ENCODE measurements around the gene EML6.
A peak's percentile ranks its signal among the peaks of the same experiment; 100 is the strongest.

Gene EML6

DNA sequence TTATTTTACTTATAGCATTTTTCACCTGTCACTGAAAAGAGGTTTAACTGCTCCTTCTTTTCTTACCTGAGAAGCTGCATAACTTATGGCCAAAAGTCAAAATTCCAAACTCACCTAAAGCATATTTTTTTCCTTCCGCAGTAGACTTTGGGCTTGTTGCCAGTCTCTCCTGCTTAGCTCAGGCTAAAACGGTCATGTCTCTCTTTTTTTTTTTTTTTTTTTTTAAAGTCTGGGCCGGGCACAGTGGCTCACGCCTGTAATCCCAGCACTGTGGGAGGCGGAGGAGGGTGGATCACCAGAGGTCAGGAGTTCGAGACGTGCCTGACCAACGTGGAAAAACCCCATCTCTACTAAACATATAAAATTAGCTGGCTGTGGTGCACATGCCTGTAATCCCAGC is 213.3 kb downstream of the EML6 start:
- DNase-seq (ENCODE audit: extremely low read depth in 1 of 2, low read depth in 1 of 2), result no peak

DNA sequence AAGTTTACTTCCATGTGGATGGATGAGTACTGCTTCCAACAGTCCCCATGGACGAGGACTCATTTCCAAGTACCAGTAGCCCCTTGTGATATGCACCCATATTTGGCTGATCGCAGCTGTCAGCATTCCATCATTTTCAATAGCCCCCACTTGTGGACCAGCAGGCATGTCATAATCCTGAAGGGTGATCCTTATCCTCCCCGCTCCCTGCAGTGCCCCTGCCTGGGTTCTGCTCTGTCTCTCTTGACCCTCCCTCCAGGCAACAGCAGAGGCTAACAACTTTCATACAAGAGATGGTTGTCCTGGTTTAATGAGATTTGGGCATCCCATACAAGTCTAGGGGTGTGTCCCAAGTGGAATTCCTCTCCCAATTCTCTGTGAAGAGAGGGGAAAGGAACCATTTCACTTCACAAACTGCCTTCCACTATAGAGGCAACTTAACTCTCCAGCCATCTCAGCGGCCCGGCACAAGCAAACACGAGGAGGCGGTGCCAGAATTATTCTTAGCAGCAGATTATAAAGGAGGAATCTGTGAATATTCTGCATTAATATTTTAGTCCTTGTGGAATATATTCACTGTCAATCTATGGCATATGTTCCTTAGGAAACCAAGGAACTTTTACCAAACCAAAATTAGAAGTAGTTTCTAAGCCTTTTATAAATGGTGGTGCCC is 216.1 kb downstream of the EML6 start:
- DNase-seq (ENCODE audit: extremely low read depth in 1 of 2, low read depth in 1 of 2), result no peak

DNA sequence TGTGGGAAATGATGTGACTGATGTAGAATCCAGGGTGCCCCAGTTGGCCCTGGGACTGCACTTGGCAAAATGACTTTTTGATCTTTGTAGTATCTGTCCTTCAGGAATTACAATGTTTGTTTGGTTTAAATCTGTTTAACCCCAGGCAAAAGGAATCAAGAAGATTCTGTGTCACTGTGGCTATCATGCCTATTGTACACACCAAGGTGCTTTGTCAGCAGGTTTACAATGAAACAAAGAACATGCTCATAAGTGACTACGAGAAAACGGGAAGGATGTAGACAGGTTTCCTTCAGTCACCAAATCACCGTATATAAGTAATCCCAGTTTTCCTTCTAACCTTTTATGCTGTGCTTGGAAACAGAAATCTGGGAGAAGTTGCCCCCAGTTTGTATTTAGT is 217.3 kb downstream of the EML6 start:
- no peak for DNase-seq (ENCODE audit: extremely low read depth in 1 of 2, low read depth in 1 of 2)

DNA sequence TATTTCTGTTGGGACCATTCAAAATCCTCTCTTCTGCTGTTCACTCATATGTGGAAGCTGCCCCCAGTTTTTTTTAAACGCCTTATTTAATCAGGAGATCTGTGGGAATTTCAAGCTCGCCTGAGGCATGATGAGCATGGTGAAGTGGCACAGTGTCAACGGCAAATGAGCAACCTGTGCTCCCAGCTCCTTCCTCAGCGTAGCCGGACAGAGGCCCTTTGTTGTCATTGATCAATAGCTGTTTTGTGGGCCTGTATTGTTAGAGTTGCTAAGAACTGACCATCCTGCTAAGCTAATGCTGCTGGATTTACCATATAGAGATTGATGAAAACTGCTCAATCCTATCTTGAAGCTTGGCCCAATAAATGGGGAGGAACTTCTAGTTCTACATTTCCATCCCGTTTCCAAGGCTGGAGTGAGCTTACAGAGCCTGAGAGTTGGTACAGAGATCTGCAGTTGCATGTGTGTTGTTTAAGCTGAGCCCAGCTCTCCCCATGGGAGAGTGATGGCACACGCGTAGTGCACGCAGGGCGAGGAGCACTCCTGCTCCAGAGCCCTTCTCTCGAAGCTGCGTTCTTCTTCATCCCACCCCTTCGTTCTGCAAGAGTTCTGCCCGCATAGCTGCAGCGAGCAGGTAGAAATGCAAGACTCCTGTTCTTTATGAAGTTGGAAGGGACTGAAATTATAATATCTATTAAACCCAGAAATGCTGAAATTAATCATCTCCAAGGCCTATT is 218.0 kb downstream of the EML6 start:
- DNase-seq (ENCODE audit: extremely low read depth in 1 of 2, low read depth in 1 of 2), result no peak

DNA sequence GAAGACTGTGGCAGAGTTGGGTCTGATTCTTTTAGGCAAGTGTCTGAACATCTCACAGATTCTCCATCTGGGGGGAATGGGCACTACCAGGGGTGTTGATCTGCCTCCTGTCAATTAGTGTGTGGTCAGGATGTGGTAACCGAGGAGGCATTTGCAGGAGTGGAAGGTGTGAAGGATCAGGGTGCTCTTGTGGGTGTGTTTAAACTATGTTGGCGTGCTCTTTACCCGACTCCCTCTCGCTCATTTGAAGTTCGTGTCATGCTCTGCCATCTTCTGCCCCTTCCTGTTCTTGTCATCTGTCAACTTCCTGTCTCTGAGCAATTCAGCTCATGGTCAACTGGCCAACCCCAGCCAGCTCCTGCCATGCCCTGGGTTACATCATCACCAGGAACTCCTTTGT is 218.9 kb downstream of the EML6 start:
- DNase-seq (ENCODE audit: extremely low read depth in 1 of 2, low read depth in 1 of 2), result peak in 1 of 2 donors; percentile 2

DNA sequence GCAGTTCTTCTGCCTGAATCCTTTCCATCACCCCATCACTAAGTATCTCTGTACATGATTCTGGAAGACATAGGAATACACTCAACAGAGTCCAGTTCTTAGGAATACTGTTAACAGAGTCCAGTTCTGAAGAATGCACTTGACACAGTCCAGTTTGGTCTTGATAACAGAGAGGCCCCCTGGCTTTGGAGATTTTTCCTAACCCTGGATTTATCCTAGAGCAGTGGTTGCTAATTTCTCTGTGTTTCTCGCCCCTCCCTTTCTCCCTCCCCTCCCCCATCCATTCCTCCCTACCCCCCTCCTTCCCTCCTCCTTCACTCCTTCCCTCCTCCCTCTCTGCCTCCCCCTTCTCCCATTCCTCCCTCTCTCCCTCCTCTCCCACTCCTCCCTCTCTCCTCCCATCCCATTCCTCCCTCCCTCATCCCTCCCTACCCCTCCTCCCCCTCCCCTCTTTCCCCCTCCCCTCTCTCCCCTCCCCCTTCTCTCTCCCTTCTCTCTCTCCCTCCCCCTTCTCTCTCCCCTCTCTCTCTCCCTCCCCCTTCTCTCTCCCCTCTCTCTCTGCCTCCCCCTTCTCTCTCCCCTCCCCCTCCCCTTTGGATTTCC is 221.4 kb downstream of the EML6 start:
- no peak for DNase-seq (ENCODE audit: extremely low read depth in 1 of 2, low read depth in 1 of 2)

DNA sequence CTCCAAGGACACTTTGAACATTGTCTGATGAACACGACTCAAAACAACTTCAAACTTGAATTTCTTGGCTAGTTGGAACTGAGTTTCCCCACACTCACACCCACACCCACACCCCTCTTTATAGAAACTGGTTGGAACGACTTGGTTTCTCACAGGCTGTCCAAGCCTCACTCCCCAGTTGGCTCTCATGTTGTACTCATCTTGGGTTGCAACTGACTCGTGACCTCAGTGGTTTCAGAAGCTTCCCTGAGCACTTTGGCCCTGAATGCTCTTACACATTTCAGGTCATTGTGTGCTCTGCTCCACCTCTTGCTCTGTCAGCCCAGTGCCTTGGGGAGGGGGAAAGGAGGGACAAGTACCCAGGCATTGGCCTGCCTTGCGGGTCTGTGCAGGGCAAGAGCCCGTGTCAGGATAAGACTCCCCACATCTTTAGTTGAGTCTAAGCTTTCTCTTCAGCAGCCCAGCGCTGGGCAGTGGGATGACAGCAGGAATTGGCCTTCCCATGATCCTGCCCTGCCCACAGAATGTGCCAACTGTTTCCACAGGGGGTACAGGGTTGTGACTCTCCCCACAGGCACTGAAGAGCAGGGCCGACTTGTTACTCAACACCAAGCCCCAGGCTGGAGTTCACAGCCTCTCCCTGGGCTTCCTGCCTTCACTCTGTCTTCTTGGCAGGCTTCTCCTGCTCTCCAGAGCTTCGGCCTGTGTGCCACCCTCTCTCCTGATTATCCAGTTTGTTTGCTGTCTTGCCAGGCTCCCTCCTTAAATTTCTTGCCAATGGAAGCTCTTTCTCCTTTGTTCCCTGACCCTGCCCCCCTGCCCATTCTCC is 222.1 kb downstream of the EML6 start:
- DNase-seq (ENCODE audit: extremely low read depth in 1 of 2, low read depth in 1 of 2), result peak in 1 of 2 donors; percentile 58

DNA sequence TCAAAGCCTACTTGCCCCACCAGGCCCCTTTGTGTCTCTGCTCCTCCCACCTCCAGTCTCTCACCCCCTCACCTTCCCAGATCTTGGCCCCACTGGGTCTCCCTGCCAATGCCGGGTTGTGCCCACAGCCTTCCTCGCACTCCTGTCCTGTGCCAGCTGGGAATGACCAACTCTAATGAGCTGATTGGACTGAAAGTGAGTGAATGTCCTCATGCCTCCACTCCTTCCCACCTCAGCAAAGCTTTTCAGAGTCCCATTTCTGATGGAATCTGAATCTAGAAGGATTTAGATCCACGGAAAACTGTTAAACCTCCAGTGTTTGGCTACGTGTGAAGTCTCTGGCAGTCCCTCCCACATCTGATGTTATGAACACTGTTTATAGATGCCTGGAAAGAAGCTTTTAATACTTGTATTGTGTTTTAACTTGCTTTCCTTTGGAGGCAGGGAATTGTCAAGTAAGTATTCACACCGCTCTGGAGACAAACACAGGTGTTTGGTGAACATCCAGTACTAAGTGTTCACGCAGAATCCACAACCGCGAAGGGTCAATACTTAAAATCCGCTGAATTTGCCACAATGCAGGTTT is 222.9 kb downstream of the EML6 start:
- DNase-seq (ENCODE audit: extremely low read depth in 1 of 2, low read depth in 1 of 2), result no peak

DNA sequence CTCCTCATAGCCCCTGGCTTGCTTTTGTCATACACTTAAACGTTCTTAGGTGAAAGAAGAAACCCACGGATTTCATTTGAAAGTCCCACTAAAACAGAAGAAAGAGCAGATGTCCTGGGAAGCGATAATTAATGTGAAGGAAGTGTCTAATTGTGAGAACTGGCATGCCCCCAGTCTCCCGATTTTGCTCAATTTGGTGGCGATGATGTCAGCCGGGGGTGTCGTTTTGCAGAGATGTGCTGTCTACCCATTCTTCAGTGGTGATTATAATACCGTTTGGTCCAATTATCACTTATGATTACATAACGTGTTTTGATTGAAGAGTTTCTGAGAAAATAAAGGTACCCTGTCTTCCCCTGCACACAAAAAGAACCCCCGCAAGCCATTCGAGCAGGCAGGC is 223.7 kb downstream of the EML6 start:
- no peak for DNase-seq (ENCODE audit: extremely low read depth in 1 of 2, low read depth in 1 of 2)

DNA sequence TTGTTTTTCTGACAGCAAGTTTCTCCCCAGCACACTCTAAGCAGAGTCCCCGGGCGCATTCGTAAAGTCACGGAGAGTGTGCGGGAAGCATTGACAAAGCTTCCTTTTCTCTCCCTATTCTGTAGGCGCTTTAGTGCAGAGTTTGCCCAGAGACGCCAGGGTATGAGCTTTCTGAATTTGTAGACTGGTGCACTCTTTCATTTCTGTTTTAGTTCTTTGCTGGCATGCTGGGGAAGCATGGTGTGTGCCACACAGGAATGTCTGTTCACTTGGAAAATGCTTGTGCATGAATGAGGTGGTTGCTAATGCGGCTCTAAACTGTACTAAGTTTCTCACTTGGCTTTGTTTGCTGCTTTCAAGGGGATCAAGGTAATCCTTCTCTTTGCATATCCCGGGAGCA is 224.2 kb downstream of the EML6 start:
- DNase-seq (ENCODE audit: extremely low read depth in 1 of 2, low read depth in 1 of 2), result no peak

DNA sequence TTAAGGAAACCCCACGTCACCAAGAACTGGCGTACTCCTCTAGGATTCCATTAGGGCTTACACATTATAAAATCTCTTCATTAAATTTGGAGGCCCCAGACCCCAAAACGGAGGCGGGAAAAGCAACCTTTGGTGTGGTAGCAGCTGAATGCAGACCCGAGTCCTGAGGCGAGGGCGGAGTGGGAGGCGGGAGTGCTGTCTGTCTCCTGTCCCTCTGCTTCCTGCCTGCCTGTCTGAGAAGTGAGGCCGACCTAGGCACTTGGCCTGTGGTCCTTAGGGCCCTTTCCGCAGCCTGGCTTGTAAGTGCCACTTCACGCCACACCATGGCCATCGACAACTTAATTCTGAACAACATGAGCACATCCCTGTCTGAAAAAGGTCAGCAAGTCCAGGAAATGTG is 224.7 kb downstream of the EML6 start:
- no peak for DNase-seq (ENCODE audit: extremely low read depth in 1 of 2, low read depth in 1 of 2)

DNA sequence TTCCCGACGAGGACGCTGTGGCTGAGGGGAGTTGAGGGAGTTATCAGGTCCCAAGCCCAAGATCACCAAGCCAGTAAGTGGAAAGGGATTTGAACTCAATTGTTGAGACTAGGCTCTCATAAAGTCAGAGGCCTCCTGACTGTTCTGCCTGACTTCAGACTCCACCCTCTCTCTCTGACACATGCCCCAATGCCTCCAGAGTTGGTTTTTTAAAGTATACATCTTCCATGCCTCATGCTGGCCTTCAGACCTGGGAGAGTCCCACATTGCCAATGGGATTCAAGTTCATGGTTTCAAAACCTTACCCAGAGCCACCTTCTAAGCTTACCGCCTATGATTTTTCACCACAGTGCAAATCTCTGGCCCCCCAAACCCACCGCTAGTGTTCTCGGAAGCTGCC is 226.0 kb downstream of the EML6 start:
- no peak for DNase-seq (ENCODE audit: extremely low read depth in 1 of 2, low read depth in 1 of 2)

DNA sequence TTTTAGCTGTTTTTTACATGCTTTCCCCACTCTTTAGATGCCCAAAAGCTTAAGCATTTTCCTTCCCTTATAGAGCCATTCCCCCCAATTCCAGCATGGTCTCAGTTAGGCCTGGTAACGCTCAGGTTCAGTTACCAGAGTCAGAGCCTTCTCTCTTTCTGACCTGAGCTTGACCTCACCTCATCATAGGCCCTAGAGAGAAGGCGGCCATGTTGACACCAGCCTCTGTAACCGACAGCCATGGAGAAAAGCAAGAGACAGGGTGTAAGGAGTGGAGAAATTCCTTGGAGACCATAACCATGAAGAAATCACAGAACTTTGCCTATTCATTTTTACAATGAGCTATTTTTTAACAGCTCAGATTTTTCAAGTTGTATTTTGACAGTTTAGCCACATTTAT is 227.3 kb downstream of the EML6 start:
- no peak for DNase-seq (ENCODE audit: extremely low read depth in 1 of 2, low read depth in 1 of 2)

DNA sequence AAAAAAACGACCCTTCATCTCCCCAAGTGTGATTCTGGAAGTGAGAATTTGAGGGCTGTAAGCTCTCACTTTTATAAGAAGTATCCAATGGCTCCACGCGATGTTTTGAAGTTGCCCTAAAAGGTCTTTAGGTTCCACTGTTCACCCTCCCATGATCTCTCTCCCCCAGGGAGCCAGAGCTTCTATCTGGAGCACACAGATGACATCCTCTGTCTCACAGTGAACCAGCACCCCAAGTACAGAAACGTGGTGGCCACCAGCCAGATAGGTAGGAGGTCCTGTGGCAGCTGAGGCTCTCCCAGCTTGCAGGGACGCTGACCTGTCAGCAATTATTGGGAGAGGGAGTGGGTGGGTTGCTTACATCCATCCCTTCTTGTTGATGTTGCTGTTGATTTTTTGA is 229.0 kb downstream of the EML6 start:
- no peak for DNase-seq (ENCODE audit: extremely low read depth in 1 of 2, low read depth in 1 of 2)

DNA sequence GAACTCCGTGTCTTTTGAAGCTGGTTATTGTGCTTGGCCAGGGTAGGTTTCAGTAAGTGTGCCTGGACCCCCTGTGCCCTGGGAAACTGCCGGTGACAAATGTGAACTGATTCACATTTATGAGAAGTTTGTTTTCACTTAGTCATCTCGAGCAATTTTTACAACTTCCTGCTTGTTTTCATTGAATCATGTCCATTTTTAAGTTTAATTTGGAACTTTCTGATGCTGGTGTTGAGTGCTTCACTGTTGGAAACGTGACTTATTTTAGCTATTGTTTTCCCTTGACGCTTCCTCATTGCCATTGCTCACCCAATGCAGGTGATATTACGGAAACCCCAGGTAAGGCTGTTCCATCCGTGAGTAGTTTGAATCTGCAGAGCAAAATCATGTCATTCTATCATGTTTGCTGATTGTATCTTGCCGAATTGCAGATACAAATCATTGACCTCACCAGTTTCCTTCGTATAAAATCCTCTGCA is 229.6 kb downstream of the EML6 start:
- no peak for DNase-seq (ENCODE audit: extremely low read depth in 1 of 2, low read depth in 1 of 2)

DNA sequence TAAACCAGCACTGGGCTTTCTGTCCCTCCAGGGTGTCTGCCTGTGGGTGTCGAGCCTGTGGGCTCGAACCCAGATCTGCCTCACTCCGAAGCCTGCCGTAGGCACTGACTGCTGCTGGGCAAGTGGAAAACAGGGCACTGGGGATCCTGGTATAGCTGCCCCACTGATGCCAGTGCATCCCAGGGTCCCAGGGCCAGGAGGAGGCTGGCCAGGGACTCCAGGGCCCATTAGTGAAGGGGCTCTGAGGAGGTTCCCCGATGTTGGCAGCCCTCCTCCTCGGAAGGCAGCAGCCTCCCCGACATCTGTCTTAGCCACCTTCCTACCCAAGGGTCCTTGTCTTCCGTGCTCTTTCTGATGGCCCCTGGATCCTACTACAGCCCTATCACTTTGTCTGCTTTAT is 230.7 kb downstream of the EML6 start:
- DNase-seq (ENCODE audit: extremely low read depth in 1 of 2, low read depth in 1 of 2), result no peak

DNA sequence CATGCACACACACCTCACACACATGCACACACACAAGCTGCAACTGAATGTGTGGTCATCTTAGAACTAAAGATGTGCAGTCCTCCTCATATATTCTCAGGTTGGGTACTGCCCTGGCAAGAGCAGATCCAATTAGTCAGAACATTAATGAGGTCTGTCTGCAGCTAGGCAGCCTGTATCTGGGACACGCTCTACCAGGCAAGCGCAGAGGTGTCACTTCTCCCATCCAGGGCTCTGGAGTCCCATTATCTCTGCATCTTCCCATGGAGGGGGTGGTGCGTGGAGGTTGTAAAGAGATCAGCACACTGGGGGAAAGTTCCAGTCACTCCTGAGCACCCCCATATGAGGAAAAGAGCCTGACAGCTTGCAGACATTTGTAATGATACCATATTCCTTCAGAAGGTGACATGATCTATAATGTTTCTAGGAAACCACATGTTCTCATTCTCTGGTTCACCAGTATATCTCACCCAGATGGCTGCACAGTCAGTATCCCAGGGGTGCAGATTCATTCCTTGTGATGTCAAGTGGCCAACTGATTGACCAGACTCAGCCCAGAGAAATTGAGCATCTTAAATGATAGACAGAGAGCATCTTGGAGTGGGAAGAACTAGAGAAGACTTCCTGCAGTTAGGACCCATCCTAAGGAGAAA is 231.4 kb downstream of the EML6 start:
- DNase-seq (ENCODE audit: extremely low read depth in 1 of 2, low read depth in 1 of 2), result no peak

DNA sequence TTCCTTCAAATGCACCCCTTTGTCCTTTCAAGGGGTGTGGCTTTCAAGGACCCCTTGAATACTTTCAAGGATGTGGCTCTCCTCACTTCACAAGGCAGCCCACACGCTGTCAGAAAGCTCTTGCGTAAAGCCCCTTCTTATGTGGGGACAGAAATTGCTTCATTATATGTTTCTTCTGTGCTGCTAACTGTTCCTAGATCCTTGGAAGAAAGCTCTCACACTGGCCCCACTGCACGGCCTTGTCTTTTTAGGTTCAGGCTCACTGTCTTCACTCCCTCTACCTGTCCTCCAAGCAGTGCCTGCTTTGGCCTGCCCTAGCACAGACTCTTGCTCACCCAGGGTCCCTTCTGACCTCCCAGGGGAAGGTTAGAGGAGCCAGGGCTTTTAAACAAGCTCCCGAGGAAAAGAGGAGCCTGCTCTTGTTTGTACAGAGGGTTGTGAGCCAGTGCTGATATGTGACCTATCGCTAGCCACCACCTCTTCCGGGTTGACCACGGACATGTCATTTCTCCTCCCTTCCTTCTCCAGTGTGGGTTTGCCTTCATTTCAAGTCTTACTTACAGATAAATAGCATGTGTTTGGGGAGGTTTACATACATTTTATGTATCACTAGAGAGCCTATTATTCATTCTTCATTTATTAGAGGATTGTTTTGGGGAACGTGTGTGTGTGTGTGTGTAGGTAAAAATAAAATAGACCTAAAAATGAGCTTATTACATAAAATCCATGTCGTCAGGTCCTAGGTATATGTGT is 232.1 kb downstream of the EML6 start:
- DNase-seq (ENCODE audit: extremely low read depth in 1 of 2, low read depth in 1 of 2), result no peak

DNA sequence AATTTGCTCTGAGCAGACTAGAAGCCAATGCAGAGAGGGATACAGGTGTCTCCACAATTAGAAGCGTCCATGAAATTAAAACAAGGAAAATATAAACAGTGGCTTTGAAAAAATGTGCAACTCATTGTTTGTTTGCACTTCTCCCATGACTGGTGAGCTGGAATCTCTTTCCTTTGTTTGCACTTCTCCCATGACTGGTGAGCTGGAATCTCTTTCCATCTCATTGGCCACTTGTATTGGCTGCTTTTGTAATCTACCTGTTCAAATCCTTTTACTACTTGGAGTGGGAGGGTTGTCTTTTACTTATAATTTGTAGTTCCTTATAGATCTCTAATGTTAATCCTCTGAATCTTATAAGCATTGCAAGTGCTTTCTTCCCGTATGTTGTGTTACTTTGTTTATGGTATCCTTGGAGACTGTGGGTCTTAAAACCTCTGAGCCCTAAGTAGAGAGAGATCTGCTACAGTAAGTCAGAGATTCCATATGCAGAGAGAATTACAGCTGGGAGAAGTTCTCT is 232.7 kb downstream of the EML6 start:
- DNase-seq (ENCODE audit: extremely low read depth in 1 of 2, low read depth in 1 of 2), result no peak

Data from stimulated activated CD8-positive, alpha-beta memory T cell treated with anti-CD3 and anti-CD28 coated beads, Interleukin-7, amount 100 ng/mL, for 48 hours (primary cell).